ENCODE results near the gene CCDC171. TPM values are rescaled to one million over a fixed set of nuclear protein-coding genes. Genes with fewer than 3 reads are reported as not detected.

The CCDC171 gene
- total RNA-seq, 1 experiment from 2014 or later = 2.6 TPM

DNA sequence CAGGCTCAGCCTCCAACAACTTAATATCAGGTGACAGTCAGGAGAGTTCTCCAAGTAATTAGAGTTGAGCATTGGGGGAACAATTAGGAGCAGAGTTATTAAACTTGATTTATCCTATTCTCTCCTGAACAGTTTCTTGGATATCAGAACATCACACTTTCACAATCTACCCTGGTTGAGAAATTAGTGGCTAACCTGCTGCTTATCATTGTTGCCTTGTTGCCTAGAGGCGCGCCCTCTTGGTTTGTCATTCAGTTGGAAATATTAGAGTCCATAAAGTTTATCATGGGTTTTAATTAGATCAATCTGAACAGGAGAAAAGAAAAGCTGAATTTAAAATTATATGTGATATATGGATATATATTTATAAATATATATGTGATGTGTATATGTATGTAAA lies 291.1 kb downstream of the CCDC171 start:
- Histone ChIP-seq H3K9ac (ENCODE audit: low read length) (no peak overlapping the region), H3K36me3 (ENCODE audit: control insufficient read depth in 1 of 2, insufficient read depth in 2 of 2, low read length in 2 of 2) (no peaks in the 10 kb centered on the region), H3K9me3 (ENCODE audit: control insufficient read depth in 1 of 2, insufficient read depth in 1 of 2, low read depth in 1 of 2, low read length in 2 of 2) (no peaks in the 10 kb centered on the region), H3K4me1 (ENCODE audit: control insufficient read depth in 1 of 2, insufficient read depth in 2 of 2, low read length in 2 of 2) (no peaks in the 10 kb centered on the region), H3K4me3 (replicated peaks in 1 of 2; ENCODE audit: low read depth in 1 of 2, low read length in 2 of 2) (no peak overlapping the region), H4K20me1 (ENCODE audit: insufficient read depth) (no peaks in the 10 kb centered on the region), H3K27ac (ENCODE audit: low read depth, low read length) (no peak overlapping the region), H3K4me2 (ENCODE audit: low read length) (no peak overlapping the region), H3K9me2 (ENCODE audit: insufficient read depth) (no peaks in the 10 kb centered on the region), H3K79me2 (ENCODE audit: insufficient read depth, low read length) (no peaks in the 10 kb centered on the region), H2AFZ (ENCODE audit: low read depth, low read length, poor library complexity, severe bottlenecking) (no peak overlapping the region), H3K27me3 (ENCODE audit: insufficient read depth, low read length) (no peaks in the 10 kb centered on the region)
- POLR2A ChIA-PET = no interaction called here
- CTCF ChIA-PET = no interaction called here
- RAD21 ChIA-PET (ENCODE audit: low non-redundant PET in 1 of 2, low total read pairs in 2 of 2, uncharacterized antibody in 2 of 2, unreplicated experiment in 2 of 2) = no interaction called here
- intact Hi-C loops (cut with micrococcal nuclease) = no loop called here
- no TSS peak for BruUV-seq (replicated peaks)
- TF ChIP-seq, protein P1, sequence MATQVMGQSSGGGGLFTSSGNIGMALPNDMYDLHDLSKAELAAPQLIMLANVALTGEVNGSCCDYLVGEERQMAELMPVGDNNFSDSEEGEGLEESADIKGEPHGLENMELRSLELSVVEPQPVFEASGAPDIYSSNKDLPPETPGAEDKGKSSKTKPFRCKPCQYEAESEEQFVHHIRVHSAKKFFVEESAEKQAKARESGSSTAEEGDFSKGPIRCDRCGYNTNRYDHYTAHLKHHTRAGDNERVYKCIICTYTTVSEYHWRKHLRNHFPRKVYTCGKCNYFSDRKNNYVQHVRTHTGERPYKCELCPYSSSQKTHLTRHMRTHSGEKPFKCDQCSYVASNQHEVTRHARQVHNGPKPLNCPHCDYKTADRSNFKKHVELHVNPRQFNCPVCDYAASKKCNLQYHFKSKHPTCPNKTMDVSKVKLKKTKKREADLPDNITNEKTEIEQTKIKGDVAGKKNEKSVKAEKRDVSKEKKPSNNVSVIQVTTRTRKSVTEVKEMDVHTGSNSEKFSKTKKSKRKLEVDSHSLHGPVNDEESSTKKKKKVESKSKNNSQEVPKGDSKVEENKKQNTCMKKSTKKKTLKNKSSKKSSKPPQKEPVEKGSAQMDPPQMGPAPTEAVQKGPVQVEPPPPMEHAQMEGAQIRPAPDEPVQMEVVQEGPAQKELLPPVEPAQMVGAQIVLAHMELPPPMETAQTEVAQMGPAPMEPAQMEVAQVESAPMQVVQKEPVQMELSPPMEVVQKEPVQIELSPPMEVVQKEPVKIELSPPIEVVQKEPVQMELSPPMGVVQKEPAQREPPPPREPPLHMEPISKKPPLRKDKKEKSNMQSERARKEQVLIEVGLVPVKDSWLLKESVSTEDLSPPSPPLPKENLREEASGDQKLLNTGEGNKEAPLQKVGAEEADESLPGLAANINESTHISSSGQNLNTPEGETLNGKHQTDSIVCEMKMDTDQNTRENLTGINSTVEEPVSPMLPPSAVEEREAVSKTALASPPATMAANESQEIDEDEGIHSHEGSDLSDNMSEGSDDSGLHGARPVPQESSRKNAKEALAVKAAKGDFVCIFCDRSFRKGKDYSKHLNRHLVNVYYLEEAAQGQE (IDR thresholded peaks at IDR 0.05; ENCODE audit: low read depth) = no peak
- TF ChIP-seq YY1 (IDR thresholded peaks at IDR 0.05; ENCODE audit: extremely low read depth, insufficient replicate concordance, low read depth, low read length) (no peak), ZNF274 (IDR thresholded peaks at IDR 0.05; ENCODE audit: low read depth, low read length) (no peak)
- ATAC-seq = no peak
- no peak for DNase-seq (ENCODE audit: low read depth, low spot score)

DNA sequence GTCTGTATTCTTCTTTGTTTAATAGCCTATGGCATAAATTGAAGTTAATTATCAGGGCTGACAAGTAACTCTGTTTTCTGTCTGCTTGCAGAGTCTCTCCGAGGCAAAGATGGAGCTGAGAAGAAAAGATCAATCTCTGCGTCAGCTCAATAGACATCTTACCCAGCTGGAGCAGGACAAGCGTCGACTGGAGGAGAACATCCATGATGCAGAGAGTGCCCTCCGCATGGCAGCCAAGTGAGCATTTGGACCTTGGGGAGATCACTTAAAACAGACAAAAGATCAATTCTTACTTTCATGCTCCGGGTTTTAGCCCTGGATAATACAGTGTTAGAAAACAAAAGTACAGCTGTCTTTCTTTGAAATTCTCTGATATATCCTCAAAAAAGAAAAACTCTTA lies 293.8 kb downstream of the CCDC171 start:
- Histone ChIP-seq H3K4me2 (ENCODE audit: low read length) (no peak overlapping the region), H3K9me2 (ENCODE audit: insufficient read depth) (no peaks in the 10 kb centered on the region), H3K27me3 (ENCODE audit: insufficient read depth, low read length) (no peaks in the 10 kb centered on the region), H3K4me3 (replicated peaks in 1 of 2; ENCODE audit: low read depth in 1 of 2, low read length in 2 of 2) (no peak overlapping the region), H3K4me1 (ENCODE audit: control insufficient read depth in 1 of 2, insufficient read depth in 2 of 2, low read length in 2 of 2) (no peaks in the 10 kb centered on the region), H3K27ac (ENCODE audit: low read depth, low read length) (no peak overlapping the region), H2AFZ (ENCODE audit: low read depth, low read length, poor library complexity, severe bottlenecking) (no peak overlapping the region), H3K9ac (ENCODE audit: low read length) (no peak overlapping the region), H3K9me3 (ENCODE audit: control insufficient read depth in 1 of 2, insufficient read depth in 1 of 2, low read depth in 1 of 2, low read length in 2 of 2) (no peaks in the 10 kb centered on the region), H4K20me1 (ENCODE audit: insufficient read depth) (no peaks in the 10 kb centered on the region), H3K79me2 (ENCODE audit: insufficient read depth, low read length) (no peaks in the 10 kb centered on the region), H3K36me3 (ENCODE audit: control insufficient read depth in 1 of 2, insufficient read depth in 2 of 2, low read length in 2 of 2) (no peaks in the 10 kb centered on the region)
- intact Hi-C loops (cut with micrococcal nuclease) = no loop called here
- CTCF ChIA-PET = no interaction called here
- no TSS peak for BruUV-seq (replicated peaks)
- ATAC-seq = no peak
- TF ChIP-seq POLR2AphosphoS5 (IDR thresholded peaks at IDR 0.05; ENCODE audit: low read depth, low read length) = no peak
- TF ChIP-seq, protein P2, sequence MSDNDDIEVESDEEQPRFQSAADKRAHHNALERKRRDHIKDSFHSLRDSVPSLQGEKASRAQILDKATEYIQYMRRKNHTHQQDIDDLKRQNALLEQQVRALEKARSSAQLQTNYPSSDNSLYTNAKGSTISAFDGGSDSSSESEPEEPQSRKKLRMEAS (IDR thresholded peaks at IDR 0.05) = no peak
- TF ChIP-seq ZFX (IDR thresholded peaks at IDR 0.05) = no peak
- no peak for TF ChIP-seq YY1 (IDR thresholded peaks at IDR 0.05; ENCODE audit: extremely low read depth, insufficient replicate concordance, low read depth, low read length)
- no peak for TF ChIP-seq EGR1 (IDR thresholded peaks at IDR 0.05; ENCODE audit: low read depth)
- TF ChIP-seq ZNF274 (IDR thresholded peaks at IDR 0.05; ENCODE audit: low read depth, low read length) = no peak
- no peak for TF ChIP-seq CEBPB (IDR thresholded peaks at IDR 0.05; ENCODE audit: low read depth)
- DNase-seq (ENCODE audit: low read depth, low spot score) = no peak
- RAD21 ChIA-PET (ENCODE audit: low non-redundant PET in 1 of 2, low total read pairs in 2 of 2, uncharacterized antibody in 2 of 2, unreplicated experiment in 2 of 2) = no interaction called here
- POLR2A ChIA-PET = no interaction called here
